K562 (cell line): ENCODE measurements around the gene DDAH2. TPM values are rescaled to one million over a fixed set of nuclear protein-coding genes. Genes with fewer than 3 reads are reported as not detected.

ENCODE experiments used
- ARID1B ChIP-seq: fragments of 450-650 bp; IDR thresholded peaks from 2 replicates; pipeline ENCODE4 v1.6.1; 2016; ENCODE audit warnings: antibody characterized with exemption, mild to moderate bottlenecking, inconsistent platforms
- CHD1 ChIP-seq: fragments of 200-600 bp; sonication (generic); IDR thresholded peaks from one replicate; pipeline ENCODE4 v1.6.1; 2012; ENCODE audit warnings: mild to moderate bottlenecking, moderate library complexity, low read length, inconsistent platforms
- HMGN3 ChIP-seq: IDR thresholded peaks from 2 replicates; pipeline ENCODE4 v1.6.1; 2011; ENCODE audit warnings: borderline replicate concordance, low read depth, mild to moderate bottlenecking, mixed read lengths, low read length; ENCODE audit not compliant: insufficient read length; ENCODE audit errors: extremely low read depth
- KDM1A ChIP-seq, 2 experiments: fragments of 450-650 bp; IDR thresholded peaks; 2 replicates each; pipeline ENCODE4 v1.6.1; 2016; ENCODE audit warnings: mild to moderate bottlenecking in 2 of 2
- KLF16 ChIP-seq: IDR thresholded peaks from 2 replicates; pipeline ENCODE4 v1.6.1; 2016; ENCODE audit warnings: antibody characterized with exemption
- MAFG ChIP-seq: fragments of 450-650 bp; conservative IDR thresholded peaks from 2 replicates; pipeline ENCODE4 v1.6.1; 2016; ENCODE audit warnings: missing genetic modification characterization, missing compliant biosample characterization
- MAZ ChIP-seq, 2 experiments: fragments of 450-650 bp in 1 of 2; sonication (generic) in 1 of 2; formaldehyde crosslinking; IDR thresholded peaks in 1 of 2; conservative IDR thresholded peaks in 1 of 2; 2 replicates each; pipeline versions ENCODE4 v1.4.0 to v1.5.0; 2020; ENCODE audit warnings: mild to moderate bottlenecking in 1 of 2, missing genetic modification reagents in 1 of 2
- MYBL2 ChIP-seq, 2 experiments: fragments of 450-650 bp in 1 of 2; sonication (generic) in 1 of 2; formaldehyde crosslinking in 1 of 2; IDR thresholded peaks; 2 replicates each; pipeline versions ENCODE4 v1.6.1 to v1.8.1; 2017 to 2022; ENCODE audit warnings: borderline replicate concordance in 1 of 2, inconsistent platforms in 1 of 2, low read depth in 1 of 2, mild to moderate bottlenecking in 1 of 2, missing genetic modification reagents in 1 of 2, moderate library complexity in 1 of 2
- NFRKB ChIP-seq: fragments of 450-650 bp; IDR thresholded peaks from 2 replicates; pipeline ENCODE4 v1.6.1; 2016; ENCODE audit warnings: low read depth
- NR2C2 ChIP-seq, 2 experiments: fragments of 200-800 bp in 1 of 2; sonication (Bioruptor generic) in 1 of 2; sonication (generic) in 1 of 2; formaldehyde crosslinking in 1 of 2; IDR thresholded peaks; 2 replicates each; pipeline versions ENCODE4 v1.6.1 to v1.8.0; 2016 to 2022; ENCODE audit warnings: mild to moderate bottlenecking in 1 of 2, missing compliant biosample characterization in 1 of 2, missing genetic modification characterization in 1 of 2, missing genetic modification reagents in 1 of 2
- POLR2AphosphoS2 ChIP-seq: IDR thresholded peaks from 2 replicates; pipeline ENCODE4 v1.6.1; 2012; ENCODE audit warnings: low read length, improper control_type of control experiment
- SREBF1 ChIP-seq: fragments of 150-350 bp; IDR thresholded peaks from 2 replicates; pipeline ENCODE4 v1.6.1; 2014; ENCODE audit warnings: antibody characterized with exemption, low read depth, low read length, borderline replicate concordance
- SREBF2 ChIP-seq: sonication (generic); formaldehyde crosslinking; IDR thresholded peaks from 2 replicates; pipeline ENCODE4 v1.4.0; 2020; ENCODE audit warnings: mild to moderate bottlenecking, missing genetic modification reagents
- TRIM24 ChIP-seq, 2 experiments: fragments of 450-650 bp; IDR thresholded peaks; 2 replicates each; pipeline ENCODE4 v1.6.1; 2016
- XRCC3 ChIP-seq: fragments of 450-650 bp; IDR thresholded peaks from 2 replicates; pipeline ENCODE4 v1.6.1; 2017; ENCODE audit warnings: mild to moderate bottlenecking, moderate library complexity
- ZNF232 ChIP-seq: sonication (generic); formaldehyde crosslinking; IDR thresholded peaks from 2 replicates; pipeline ENCODE4 v1.8.0; 2022; ENCODE audit warnings: mild to moderate bottlenecking, missing genetic modification reagents
- ZNF24 ChIP-seq: fragments of 450-650 bp; IDR thresholded peaks from 2 replicates; pipeline ENCODE4 v1.6.1; 2016
- ZNF592 ChIP-seq: fragments of 450-650 bp; IDR thresholded peaks from 2 replicates; pipeline ENCODE4 v1.6.1; 2017; ENCODE audit warnings: antibody characterized with exemption, mild to moderate bottlenecking
- polyA plus RNA-seq, 8 experiments: library from polyadenylated mRNA; depleted of rRNA in 4 of 8; stranded (reverse) in 5 of 8; unstranded in 3 of 8; fragments of >200 nt; fragmentation: Nextera tagmentation in 2 of 8; fragmentation: Illumina TruSeq in 1 of 8; extraction: Ambion mirVana in 2 of 8; extraction: Trizol in 1 of 8; gene quantifications; 2 replicates each; pipeline versions ENCODE4 v1.2.1 to v1.2.3, GENCODE V29; 2011 to 2014; ENCODE audit warnings: inconsistent platforms in 1 of 8, missing spikeins in 1 of 8
- total RNA-seq, 7 experiments: library from RNA; depleted of rRNA in 6 of 7; stranded (reverse); fragments of >200 nt in 6 of 7; fragmentation: Illumina TruSeq in 2 of 7; extraction: Trizol in 2 of 7; gene quantifications; 2 replicates each; pipeline versions ENCODE4 v1.2.1 to v1.2.3, GENCODE V29; 2011 to 2021; ENCODE audit warnings: low replicate concordance in 1 of 7
- TF ChIP-seq, protein P1 (sequence below): fragments of 200-800 bp; sonication (Bioruptor generic); IDR thresholded peaks from 2 replicates; pipeline ENCODE4 v1.6.1; 2017; ENCODE audit warnings: missing genetic modification characterization, missing compliant biosample characterization
- TF ChIP-seq, protein P2 (sequence below): fragments of 450-650 bp; IDR thresholded peaks from one replicate; pipeline ENCODE4 v1.6.1; 2018; ENCODE audit warnings: mild to moderate bottlenecking, moderate library complexity; ENCODE audit not compliant: partially characterized antibody

Gene DDAH2
- total and polyA plus RNA-seq, 9 of the 15 experiments (the other 6 are each of a cell fraction or from before 2014, with no cell fraction given), result 1.8 to 45.4 (median 21.4) TPM

- TF ChIP-seq ZNF592 (no peak), ZNF24 (no peak), ZNF232 (no peak; the same call in none of the 2 replicates), SREBF1 (no peak), XRCC3 (no peak), KDM1A (IDR thresholded peaks at IDR 0.05) (no peak), CHD1 (peak; percentile 76), MYBL2 (IDR thresholded peaks at IDR 0.05; ENCODE audit: low read depth) (no peak), MYBL2 (CRISPR knock-in tag; IDR thresholded peaks at IDR 0.05; ENCODE audit: borderline replicate concordance) (no peak), TRIM24 (IDR thresholded peaks at IDR 0.05) (no peak), NFRKB (no peak), MAFG (no peak), POLR2AphosphoS2 (no peak), MAZ (CRISPR knock-in tag; conservative IDR thresholded peaks at IDR 0.05 in 1 of 2, IDR thresholded peaks at IDR 0.05 in 1 of 2) (no peak), NR2C2 (CRISPR knock-in tag; IDR thresholded peaks at IDR 0.05) (peak; percentile 52; the same call in 1 of the 2 replicates), NR2C2 (tag; IDR thresholded peaks at IDR 0.05) (no peak), HMGN3 (no peak), ARID1B (no peak), SREBF2 (CRISPR knock-in tag) (no peak), KLF16 (no peak)
- TF ChIP-seq, protein P1, sequence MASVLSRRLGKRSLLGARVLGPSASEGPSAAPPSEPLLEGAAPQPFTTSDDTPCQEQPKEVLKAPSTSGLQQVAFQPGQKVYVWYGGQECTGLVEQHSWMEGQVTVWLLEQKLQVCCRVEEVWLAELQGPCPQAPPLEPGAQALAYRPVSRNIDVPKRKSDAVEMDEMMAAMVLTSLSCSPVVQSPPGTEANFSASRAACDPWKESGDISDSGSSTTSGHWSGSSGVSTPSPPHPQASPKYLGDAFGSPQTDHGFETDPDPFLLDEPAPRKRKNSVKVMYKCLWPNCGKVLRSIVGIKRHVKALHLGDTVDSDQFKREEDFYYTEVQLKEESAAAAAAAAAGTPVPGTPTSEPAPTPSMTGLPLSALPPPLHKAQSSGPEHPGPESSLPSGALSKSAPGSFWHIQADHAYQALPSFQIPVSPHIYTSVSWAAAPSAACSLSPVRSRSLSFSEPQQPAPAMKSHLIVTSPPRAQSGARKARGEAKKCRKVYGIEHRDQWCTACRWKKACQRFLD (CRISPR knock-in tag), result no peak
- TF ChIP-seq, protein P2, sequence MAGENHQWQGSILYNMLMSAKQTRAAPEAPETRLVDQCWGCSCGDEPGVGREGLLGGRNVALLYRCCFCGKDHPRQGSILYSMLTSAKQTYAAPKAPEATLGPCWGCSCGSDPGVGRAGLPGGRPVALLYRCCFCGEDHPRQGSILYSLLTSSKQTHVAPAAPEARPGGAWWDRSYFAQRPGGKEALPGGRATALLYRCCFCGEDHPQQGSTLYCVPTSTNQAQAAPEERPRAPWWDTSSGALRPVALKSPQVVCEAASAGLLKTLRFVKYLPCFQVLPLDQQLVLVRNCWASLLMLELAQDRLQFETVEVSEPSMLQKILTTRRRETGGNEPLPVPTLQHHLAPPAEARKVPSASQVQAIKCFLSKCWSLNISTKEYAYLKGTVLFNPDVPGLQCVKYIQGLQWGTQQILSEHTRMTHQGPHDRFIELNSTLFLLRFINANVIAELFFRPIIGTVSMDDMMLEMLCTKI, result no peak
Measured at GRCh38 chr6:31728767-31729514, at the start of gene DDAH2 (continued).
